Measurements from ENCODE around the gene ALPG. TPM values are rescaled to one million over a fixed set of nuclear protein-coding genes. Genes with fewer than 3 reads are reported as not detected.
A peak's percentile ranks its signal among the peaks of the same experiment; 100 is the strongest.
"Not testable (repeated sequence)": the region's sequence is repeated elsewhere in the genome, so short reads cannot be mapped to it uniquely, and the experiment has no call there.

Gene ALPG
- total RNA-seq, 2 experiments from 2014 or later, result not detected

DNA sequence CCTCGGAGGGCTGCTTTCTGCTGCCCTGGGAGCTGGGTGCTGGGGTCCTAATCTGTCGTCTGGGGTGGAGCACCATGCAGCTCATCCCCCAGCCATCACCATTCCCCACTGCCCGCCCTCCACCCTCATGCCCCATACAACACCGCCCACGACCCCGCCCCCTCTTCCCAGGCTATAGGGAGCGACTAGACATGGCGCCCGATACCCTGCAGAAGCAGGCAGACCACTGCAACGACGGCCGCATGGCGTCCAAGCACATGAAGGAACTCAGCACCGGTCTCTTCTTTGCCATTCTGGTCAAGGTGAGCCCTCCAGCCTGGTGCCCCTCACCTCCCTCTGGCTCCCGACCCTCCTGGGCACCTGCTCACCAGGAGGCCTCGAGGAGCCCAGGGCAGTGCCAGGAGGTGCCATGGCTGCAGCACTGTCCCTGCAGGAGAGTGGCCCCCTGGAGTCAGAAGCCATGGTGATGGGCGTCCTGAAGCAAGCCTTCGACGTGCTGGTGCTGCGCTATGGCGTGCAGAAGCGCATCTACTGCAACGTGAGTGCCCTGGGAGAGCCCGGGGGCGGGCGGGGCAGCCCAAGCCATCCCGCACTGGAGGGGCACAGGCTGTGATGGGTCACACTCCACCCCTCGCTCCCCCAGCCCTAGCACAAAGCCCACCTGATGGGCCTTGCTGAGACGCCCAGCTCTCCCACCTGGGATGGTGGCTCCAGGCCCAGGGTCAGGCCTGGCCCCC, 38.7 kb downstream of the ALPG start:
- H3K9me3 Mint-ChIP-seq, result not testable (repeated sequence)

DNA sequence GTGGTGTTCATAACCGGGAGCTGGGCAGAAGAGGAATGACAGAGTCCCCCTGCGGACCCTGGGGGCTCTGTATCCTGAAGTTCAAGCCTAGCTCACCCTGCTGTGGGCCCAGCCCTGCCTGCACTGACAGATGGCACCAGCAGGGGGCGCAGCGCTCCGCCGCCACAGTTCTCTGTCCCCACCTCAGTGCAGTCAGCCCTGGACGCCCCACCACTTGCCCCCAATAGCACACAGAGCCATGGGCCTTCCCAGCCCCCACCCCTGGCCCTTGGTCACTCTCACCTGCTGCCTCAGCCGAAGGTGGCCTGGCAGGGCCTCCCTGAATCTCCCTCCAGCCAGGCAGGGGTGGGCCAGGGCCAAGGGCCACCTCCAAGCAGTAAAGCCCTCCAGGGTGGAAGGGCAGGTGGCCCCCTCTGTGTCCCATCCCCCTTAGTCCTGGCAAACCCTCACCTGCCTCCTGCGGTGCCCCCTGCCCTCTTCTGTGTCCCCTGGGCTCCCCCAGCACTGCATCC, 39.7 kb downstream of the ALPG start:
- not testable (repeated sequence) for H3K9me3 Mint-ChIP-seq, DNase-seq, H3K27ac Mint-ChIP-seq, H3K4me3 Mint-ChIP-seq, H3K36me3 Mint-ChIP-seq, H3K27me3 Mint-ChIP-seq
- H3K4me1 Mint-ChIP-seq, result peaks cover 12% of the 10 kb centered on the region

More for the DNA sequence above, 38.7 kb downstream of the ALPG start:
- peaks cover 11% of the 10 kb centered on the region for H3K4me1 Mint-ChIP-seq
- not testable (repeated sequence) for H3K36me3 Mint-ChIP-seq, H3K27me3 Mint-ChIP-seq, H3K4me3 Mint-ChIP-seq, DNase-seq, H3K27ac Mint-ChIP-seq

DNA sequence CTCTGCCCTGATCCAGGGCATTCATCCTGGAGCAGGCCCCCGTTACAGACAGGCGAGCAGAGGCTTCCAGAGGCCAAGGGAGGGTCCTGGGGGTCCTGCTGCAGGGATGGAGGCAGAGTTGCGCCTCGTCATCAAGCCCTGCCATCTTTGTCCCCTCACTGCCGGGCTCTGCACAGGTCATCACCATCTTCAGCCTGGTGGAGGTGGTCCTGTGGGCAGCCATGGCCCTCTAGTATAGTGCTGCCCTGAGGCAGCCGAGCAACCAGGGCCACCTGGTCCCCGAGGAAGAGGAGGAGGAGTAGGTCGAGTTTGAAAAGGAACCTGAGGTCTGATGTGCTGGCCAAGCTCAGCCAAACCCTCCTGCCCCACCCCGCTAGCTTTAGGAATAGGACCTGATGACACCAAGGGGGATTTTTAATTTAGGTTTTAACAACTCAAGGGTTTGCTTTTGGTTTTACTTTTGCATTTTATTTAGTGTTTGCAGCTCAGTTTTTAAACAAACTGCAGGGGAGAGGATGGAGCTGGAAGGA, 40.5 kb downstream of the ALPG start:
- DNase-seq, result no peak
- Mint-ChIP-seq H3K4me1 (peaks cover 12% of the 10 kb centered on the region), H3K27me3 (no peaks in the 10 kb centered on the region), H3K27ac (peak overlapping the region; percentile 20), H3K9me3 (no peaks in the 10 kb centered on the region), H3K4me3 (no peak overlapping the region), H3K36me3 (no peaks in the 10 kb centered on the region)

DNA sequence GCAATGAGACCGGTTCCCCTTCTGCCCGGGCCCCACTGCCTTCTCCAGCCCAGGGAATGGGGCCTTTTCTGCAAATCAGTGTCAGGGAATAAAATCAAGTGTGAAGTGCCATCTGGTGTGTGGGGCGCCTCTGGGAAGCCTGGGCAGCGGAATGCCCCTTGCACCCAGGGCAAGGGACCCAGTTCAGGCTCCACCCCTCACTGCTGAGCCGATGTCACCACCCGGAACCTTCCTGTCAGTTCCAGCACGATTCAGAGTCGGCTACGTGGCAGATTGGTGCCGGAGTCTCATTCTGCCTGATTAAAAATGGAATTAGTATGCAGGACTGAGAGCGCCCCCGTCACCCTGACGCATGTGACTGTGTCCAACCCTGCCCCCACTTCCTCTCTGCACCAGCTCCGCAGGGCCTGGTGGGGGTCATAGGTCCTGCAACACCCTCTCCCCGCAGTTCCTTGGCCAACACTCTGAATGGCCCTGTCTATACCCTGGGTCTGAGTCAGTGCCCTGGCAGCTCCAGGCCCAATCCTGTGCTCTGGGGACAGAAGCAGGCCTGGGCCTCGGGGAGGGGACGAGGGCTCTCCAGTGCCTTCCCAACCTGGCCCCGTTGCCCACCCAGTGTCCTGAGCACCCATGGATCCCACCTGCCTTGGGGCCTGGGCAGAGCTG, 41.1 kb downstream of the ALPG start:
- H3K27me3 Mint-ChIP-seq, result no peaks in the 10 kb centered on the region
- no peak overlapping the region for H3K27ac Mint-ChIP-seq
- H3K36me3 Mint-ChIP-seq, result no peaks in the 10 kb centered on the region
- no peak for DNase-seq
- H3K9me3 Mint-ChIP-seq, result no peaks in the 10 kb centered on the region
- no peak overlapping the region for H3K4me3 Mint-ChIP-seq
- H3K4me1 Mint-ChIP-seq, result peaks cover 12% of the 10 kb centered on the region

DNA sequence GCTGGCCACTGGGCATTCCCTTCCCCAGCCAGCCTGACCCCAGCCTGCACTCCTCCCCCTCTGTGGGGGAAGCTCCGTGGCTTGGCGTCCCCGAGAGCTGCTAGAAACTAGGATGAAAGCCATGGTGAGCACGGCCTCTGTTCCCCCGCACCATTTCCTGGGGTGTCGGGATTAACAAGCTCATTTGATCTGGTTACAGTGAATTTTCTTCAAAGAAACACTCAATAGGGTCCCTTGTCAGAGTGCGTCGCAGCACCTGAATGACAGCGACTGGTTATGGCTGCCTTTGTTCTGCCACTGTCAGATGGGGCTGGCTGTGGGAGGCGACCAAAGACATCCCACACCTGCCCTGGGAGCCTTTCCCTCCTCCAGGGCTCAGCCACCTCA, 41.7 kb downstream of the ALPG start:
- DNase-seq, result no peak
- peaks cover 12% of the 10 kb centered on the region for H3K4me1 Mint-ChIP-seq
- H3K27ac Mint-ChIP-seq, result no peak overlapping the region
- no peaks in the 10 kb centered on the region for H3K36me3 Mint-ChIP-seq
- H3K9me3 Mint-ChIP-seq, result no peaks in the 10 kb centered on the region
- H3K4me3 Mint-ChIP-seq, result no peak overlapping the region
- no peaks in the 10 kb centered on the region for H3K27me3 Mint-ChIP-seq

DNA sequence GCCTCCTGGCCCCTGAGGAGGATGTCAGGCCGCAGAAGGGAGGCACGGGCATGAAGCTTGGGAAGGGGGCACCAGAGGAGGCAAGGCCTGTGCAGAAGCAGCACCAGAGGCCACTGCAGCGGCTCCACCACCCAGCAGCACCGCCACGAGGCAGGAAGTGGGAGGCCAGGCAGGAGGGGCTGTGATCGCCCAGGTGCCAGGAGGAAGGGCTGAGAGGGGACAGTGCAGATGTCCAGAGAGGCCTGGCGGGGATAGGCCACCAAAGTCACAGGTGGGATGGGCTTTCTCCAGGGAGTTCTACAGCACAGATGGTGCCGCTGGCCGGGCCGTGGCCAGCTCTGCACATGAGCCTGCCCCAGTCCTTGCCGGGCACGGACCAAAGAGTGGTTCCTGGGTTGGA, 43.3 kb downstream of the ALPG start:
- peaks cover 12% of the 10 kb centered on the region for H3K4me1 Mint-ChIP-seq
- H3K4me3 Mint-ChIP-seq, result no peak overlapping the region
- H3K9me3 Mint-ChIP-seq, result no peaks in the 10 kb centered on the region
- H3K36me3 Mint-ChIP-seq, result no peaks in the 10 kb centered on the region
- no peaks in the 10 kb centered on the region for H3K27me3 Mint-ChIP-seq
- no peak overlapping the region for H3K27ac Mint-ChIP-seq
- DNase-seq, result no peak

DNA sequence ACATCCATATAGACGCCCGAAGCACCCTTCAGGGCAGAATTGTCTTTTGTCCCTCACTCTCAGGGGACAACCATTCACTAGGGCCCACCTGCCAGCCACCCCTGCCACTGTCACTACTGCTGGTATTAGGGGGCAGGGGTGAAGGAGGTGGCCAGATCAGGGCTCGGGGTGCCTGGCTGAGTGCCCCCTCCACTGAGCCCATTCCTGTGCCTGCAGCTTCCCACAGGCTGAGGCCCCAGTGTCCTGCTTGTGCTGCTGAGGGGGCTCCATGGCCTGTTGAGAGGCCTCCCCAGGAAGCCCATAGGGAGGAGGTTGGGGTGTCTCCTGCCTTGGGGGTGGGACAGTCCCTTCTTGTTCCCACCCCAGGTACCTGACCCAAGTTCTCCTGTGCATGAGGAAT, 45.0 kb downstream of the ALPG start:
- not testable (repeated sequence) for H3K4me3 Mint-ChIP-seq, H3K27me3 Mint-ChIP-seq, H3K36me3 Mint-ChIP-seq, DNase-seq, H3K9me3 Mint-ChIP-seq, H3K27ac Mint-ChIP-seq
- peaks cover 12% of the 10 kb centered on the region for H3K4me1 Mint-ChIP-seq

DNA sequence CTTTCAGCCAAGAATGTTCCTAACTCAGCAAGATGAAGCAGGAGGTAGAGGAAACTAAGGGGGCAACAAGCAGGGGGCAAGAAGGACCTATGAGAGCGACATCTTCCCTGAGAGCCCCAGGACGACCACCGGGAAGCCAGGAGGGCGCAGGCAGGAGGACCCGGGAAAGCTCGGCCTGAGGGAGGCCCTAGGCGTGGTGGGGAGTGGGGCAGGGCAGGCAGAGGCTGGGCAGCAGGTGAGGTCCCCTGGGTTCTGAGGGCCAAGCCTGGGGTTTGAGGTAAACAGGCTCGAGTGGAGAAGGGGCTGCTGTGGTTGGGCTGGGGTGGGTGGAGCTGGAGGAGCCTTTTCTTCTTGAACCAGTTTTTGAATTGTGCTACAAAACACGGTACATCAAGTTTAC, 48.0 kb downstream of the ALPG start:
- Mint-ChIP-seq H3K36me3 (no peaks in the 10 kb centered on the region), H3K9me3 (no peaks in the 10 kb centered on the region), H3K4me3 (no peak overlapping the region), H3K27me3 (peaks cover 9% of the 10 kb centered on the region), H3K4me1 (peaks cover 2% of the 10 kb centered on the region), H3K27ac (no peak overlapping the region)
- no peak for DNase-seq

DNA sequence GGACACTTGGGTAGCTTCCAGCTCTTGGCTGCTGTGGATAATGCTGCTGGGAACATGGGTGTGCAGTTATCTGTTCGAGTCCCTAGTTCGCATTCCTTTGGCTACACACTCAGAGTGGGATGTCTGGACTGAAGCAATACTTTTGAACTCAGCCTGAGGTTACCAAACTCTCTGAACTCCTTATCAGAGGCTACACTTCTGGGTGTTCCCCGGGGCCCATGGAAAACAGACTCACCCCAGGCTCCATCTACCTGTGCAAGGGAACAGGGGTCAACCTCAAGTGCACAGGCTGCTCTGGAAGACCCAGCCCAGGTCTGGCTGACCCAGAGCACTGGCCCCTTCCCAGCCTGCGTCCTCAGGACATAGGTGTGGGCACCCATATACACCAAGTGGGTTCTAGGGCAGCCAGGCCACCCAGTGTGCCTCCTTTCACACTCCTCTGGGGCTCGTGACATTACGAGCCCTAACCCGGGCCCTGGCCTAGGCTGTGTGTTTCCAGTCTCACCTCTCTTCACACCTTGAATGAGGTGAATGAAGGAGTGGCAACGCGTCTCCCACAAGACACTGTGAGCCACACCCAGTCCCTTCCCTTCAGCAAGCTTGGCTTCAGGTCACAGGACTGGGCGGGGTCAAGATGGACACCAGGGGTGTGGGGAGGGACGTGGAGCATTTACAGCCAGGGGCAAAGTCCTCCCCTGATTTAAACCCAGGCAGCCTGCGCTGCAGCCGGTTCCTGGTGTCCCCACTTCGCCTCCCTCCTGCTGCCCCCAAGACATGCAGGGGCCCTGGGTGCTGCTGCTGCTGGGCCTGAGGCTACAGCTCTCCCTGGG, 49.0 kb downstream of the ALPG start, which contains the start of gene ALPI:
Gene ALPI (plus strand): TSS at position 728 of the 830 bp plus-strand sequence. CDS start 47 bp downstream, at position 775.
- H3K4me1 Mint-ChIP-seq, result no peaks in the 10 kb centered on the region
- H3K27me3 Mint-ChIP-seq, result peaks cover 17% of the 10 kb centered on the region
- no peaks in the 10 kb centered on the region for H3K9me3 Mint-ChIP-seq
- H3K27ac Mint-ChIP-seq, result no peak within 1 kb of the TSS
- no peak within 1 kb of the TSS for H3K4me3 Mint-ChIP-seq
- no peak for DNase-seq
- H3K36me3 Mint-ChIP-seq, result no peaks in the 10 kb centered on the region

DNA sequence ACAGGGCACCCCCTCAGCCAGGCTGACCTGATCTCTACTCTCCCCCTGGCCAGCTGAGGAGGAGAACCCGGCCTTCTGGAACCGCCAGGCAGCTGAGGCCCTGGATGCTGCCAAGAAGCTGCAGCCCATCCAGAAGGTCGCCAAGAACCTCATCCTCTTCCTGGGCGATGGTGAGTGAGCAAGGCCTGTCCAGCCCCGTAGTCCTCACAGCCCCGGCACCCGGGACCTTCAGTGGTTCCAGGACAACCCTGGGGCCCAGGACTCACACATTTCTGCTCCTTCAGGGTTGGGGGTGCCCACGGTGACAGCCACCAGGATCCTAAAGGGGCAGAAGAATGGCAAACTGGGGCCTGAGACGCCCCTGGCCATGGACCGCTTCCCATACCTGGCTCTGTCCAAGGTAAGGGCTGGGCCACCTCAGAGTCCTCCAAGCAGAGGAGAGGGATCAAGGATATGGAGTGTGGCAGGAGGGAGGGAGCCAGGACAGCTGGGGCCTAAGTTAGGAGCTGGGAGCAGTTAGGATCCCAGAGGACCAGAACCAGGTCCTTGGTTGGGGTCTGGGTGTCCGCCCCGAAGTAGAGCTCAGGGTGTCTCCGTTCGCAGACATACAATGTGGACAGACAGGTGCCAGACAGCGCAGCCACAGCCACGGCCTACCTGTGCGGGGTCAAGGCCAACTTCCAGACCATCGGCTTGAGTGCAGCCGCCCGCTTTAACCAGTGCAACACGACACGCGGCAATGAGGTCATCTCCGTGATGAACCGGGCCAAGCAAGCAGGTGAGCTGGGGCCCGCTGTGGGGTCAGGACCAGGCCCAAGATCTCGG, 49.9 kb downstream of the ALPG start:
- Mint-ChIP-seq H3K27me3 (peaks cover 17% of the 10 kb centered on the region), H3K36me3 (no peaks in the 10 kb centered on the region), H3K4me3 (no peak overlapping the region), H3K9me3 (no peaks in the 10 kb centered on the region), H3K4me1 (no peaks in the 10 kb centered on the region), H3K27ac (no peak overlapping the region)
- no peak for DNase-seq

DNA sequence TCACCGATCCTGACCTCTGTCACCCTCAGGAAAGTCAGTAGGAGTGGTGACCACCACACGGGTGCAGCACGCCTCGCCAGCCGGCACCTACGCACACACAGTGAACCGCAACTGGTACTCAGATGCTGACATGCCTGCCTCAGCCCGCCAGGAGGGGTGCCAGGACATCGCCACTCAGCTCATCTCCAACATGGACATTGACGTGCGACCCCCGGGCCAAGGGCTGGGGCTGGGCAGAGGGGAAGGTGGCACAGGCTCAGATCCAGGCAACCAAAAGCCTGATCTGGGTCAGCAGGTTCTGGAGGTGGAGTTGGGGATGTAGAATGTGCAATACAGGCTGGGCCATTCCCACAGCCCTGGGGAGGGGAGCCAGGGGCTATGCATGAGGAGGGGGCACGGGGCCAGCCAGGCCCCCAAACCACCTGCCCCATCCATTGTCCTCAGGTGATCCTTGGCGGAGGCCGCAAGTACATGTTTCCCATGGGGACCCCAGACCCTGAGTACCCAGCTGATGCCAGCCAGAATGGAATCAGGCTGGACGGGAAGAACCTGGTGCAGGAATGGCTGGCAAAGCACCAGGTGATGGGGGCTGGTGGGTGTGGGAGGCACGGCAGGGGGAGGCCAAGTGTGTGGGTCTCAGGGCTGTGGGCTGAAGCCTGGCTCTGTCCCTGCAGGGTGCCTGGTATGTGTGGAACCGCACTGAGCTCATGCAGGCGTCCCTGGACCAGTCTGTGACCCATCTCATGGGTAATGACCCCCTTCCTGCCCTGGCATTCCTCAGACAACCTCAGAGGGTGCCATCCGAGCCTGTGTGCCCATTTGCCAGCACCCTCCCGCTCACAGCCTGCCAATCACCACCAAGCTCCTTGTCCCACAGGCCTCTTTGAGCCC, 50.7 kb downstream of the ALPG start:
- Mint-ChIP-seq H3K27ac (no peak overlapping the region), H3K27me3 (peaks cover 17% of the 10 kb centered on the region), H3K4me1 (no peaks in the 10 kb centered on the region), H3K36me3 (no peaks in the 10 kb centered on the region), H3K9me3 (no peaks in the 10 kb centered on the region), H3K4me3 (no peak overlapping the region)
- DNase-seq, result no peak

DNA sequence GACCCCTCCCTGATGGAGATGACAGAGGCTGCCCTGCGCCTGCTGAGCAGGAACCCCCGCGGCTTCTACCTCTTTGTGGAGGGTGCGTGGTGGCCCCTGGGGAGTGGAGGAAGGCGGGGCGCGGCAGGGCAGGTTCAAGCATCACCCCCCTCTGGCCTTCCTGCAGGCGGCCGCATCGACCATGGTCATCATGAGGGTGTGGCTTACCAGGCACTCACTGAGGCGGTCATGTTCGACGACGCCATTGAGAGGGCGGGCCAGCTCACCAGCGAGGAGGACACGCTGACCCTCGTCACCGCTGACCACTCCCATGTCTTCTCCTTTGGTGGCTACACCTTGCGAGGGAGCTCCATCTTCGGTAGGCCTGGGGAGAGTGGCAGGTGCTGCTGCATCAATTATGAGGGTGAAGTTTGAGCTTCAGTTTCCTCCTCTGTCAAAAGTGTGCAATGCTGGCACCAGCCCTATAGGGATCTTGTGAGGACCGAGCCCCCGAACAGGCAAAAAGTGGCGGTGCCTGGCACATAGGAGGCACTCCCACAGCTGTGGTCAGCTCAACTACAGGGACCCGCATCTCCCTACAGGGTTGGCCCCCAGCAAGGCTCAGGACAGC, 51.5 kb downstream of the ALPG start:
- H3K9me3 Mint-ChIP-seq, result no peaks in the 10 kb centered on the region
- no peak for DNase-seq
- H3K27me3 Mint-ChIP-seq, result peaks cover 17% of the 10 kb centered on the region
- no peaks in the 10 kb centered on the region for H3K4me1 Mint-ChIP-seq
- H3K36me3 Mint-ChIP-seq, result no peaks in the 10 kb centered on the region
- no peak overlapping the region for H3K27ac Mint-ChIP-seq
- H3K4me3 Mint-ChIP-seq, result no peak overlapping the region

DNA sequence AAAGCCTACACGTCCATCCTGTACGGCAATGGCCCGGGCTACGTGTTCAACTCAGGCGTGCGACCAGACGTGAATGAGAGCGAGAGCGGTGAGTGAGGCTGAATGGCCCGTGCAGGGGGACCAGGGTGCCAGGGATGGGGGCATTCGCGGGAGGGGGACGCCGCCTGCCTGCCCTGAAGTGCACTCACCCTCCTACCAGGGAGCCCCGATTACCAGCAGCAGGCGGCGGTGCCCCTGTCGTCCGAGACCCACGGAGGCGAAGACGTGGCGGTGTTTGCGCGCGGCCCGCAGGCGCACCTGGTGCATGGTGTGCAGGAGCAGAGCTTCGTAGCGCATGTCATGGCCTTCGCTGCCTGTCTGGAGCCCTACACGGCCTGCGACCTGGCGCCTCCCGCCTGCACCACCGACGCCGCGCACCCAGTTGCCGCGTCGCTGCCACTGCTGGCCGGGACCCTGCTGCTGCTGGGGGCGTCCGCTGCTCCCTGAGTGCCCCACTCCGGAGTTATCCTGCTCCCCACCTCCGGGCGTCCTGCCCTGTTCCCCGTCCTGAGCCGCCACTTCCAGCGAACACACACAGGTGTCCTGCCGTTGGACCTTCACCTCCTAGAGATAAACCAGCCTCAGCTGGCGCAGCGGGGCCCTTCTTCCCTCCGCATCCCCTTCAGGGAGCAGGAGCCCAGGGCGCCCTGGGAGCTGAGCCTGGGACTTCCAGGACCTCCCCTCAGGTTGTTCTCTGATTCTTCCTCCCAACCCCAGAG, 52.2 kb downstream of the ALPG start:
- no peak for DNase-seq
- H3K27ac Mint-ChIP-seq, result no peak overlapping the region
- H3K4me1 Mint-ChIP-seq, result no peaks in the 10 kb centered on the region
- no peak overlapping the region for H3K4me3 Mint-ChIP-seq
- H3K27me3 Mint-ChIP-seq, result peaks cover 17% of the 10 kb centered on the region
- no peaks in the 10 kb centered on the region for H3K36me3 Mint-ChIP-seq
- no peaks in the 10 kb centered on the region for H3K9me3 Mint-ChIP-seq
